LoVo (cell line): ENCODE data around the gene MUC2.

Experiments used
- DNase-seq: peaks from one replicate; pipeline ENCODE4 v3.0.0-alpha.2; 2016; ENCODE audit warnings: low spot score

The MUC2 gene

GRCh38 chr11:1072116-1072820 is 2.4 kb upstream of the MUC2 start:
- DNase-seq = peak; percentile 74

- DNase-seq = no peak
Measured at GRCh38 chr11:1072821-1073231, 1.8 kb upstream of the MUC2 start.

GRCh38 chr11:1073261-1073724 is 1.4 kb upstream of the MUC2 start:
- peak; percentile 88 for DNase-seq

- DNase-seq = no peak
Measured at GRCh38 chr11:1073851-1074243, 827 bp upstream of the MUC2 start.

- DNase-seq = no peak
Measured at GRCh38 chr11:1075341-1075911, 752 bp downstream of the MUC2 start.

GRCh38 chr11:1076061-1076665 is 1.5 kb downstream of the MUC2 start:
- DNase-seq = no peak

GRCh38 chr11:1077033-1077416 is 2.4 kb downstream of the MUC2 start:
- DNase-seq = no peak

- DNase-seq = no peak
Measured at GRCh38 chr11:1077417-1078119, 2.9 kb downstream of the MUC2 start.

GRCh38 chr11:1078191-1078601 is 3.5 kb downstream of the MUC2 start:
- no peak for DNase-seq

- DNase-seq = no peak
Measured at GRCh38 chr11:1081601-1082311, 7.1 kb downstream of the MUC2 start.

GRCh38 chr11:1082346-1082727 is 7.7 kb downstream of the MUC2 start:
- no peak for DNase-seq

GRCh38 chr11:1082728-1083620 is 8.3 kb downstream of the MUC2 start:
- no peak for DNase-seq

GRCh38 chr11:1083621-1084551 is 9.2 kb downstream of the MUC2 start:
- DNase-seq = no peak

- DNase-seq = no peak
Measured at GRCh38 chr11:1084561-1085439, 10.1 kb downstream of the MUC2 start.

- no peak for DNase-seq
Measured at GRCh38 chr11:1085440-1086170, 10.9 kb downstream of the MUC2 start.

- DNase-seq = no peak
Measured at GRCh38 chr11:1086171-1087102, 11.8 kb downstream of the MUC2 start.

- no peak for DNase-seq
Measured at GRCh38 chr11:1087279-1087960, 12.7 kb downstream of the MUC2 start.
